ENCODE data around the gene SPTBN5.

Gene SPTBN5

GRCh38 chr15:41851167-41851523, 42.7 kb downstream of the SPTBN5 start:
- Histone ChIP-seq H3K27ac (no peak overlapping the region), H3K36me3 (ENCODE audit: insufficient read depth, low read length) (no peaks in the 10 kb centered on the region), H3K9ac (ENCODE audit: insufficient read length) (no peak overlapping the region), H3K4me3 (no peak overlapping the region), H3K9me3 (ENCODE audit: low read depth, low read length) (no peaks in the 10 kb centered on the region)
- DNase-seq (ENCODE audit: low read depth, low spot score), result no peak
- TF ChIP-seq EZH2 (IDR thresholded peaks at IDR 0.05), result no peak
- no peak for TF ChIP-seq POLR2AphosphoS5 (IDR thresholded peaks at IDR 0.05; ENCODE audit: borderline replicate concordance, low read depth, low read length)
- no peak for TF ChIP-seq FOXP2 (optimal IDR thresholded peaks at IDR 0.05; ENCODE audit: control extremely low read depth, extremely low read length, insufficient read depth)

DNA sequence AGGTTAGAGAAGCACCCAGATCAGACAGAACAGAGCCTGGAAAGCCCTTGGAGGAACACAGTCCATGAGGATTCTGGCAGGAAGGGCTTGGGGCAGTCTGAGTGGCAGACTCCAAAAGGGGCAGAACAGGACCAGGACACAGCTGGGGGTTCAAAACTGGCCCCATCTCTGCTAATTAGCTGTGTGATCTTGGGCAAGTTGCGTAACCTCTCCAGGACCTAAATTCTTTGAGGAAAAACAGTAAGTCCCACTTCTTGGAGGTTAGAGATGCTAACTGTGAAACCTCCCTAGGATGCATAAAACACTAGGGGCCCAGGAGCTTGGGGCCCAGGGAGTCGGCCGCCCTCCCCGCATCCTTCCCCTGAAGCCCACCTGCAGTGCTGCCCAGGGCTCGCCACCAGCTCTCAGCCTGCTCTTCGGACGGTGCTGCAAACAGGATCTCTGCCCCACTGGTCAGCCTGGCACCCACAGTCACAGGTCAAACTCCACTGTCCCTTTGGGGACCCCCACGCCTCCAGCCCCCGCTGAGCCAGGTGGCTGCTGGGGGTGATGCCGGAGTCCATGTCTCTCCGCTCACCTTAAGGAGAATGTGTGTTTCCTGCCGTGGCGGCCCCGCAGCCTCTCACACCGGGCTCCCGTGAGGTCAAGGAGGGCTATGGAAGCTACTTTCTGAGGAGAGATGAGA, 43.2 kb downstream of the SPTBN5 start:
- no peak overlapping the region for H3K27ac ChIP-seq
- TF ChIP-seq EZH2 (IDR thresholded peaks at IDR 0.05), result no peak
- no peak for TF ChIP-seq POLR2AphosphoS5 (IDR thresholded peaks at IDR 0.05; ENCODE audit: borderline replicate concordance, low read depth, low read length)
- no peak for TF ChIP-seq FOXP2 (optimal IDR thresholded peaks at IDR 0.05; ENCODE audit: control extremely low read depth, extremely low read length, insufficient read depth)
- H3K9ac ChIP-seq (ENCODE audit: insufficient read length), result no peak overlapping the region
- DNase-seq (ENCODE audit: low read depth, low spot score), result no peak
- no peaks in the 10 kb centered on the region for H3K9me3 ChIP-seq (ENCODE audit: low read depth, low read length)
- no peaks in the 10 kb centered on the region for H3K36me3 ChIP-seq (ENCODE audit: insufficient read depth, low read length)
- no peak overlapping the region for H3K4me3 ChIP-seq

- no peak for TF ChIP-seq EZH2 (IDR thresholded peaks at IDR 0.05)
- TF ChIP-seq FOXP2 (optimal IDR thresholded peaks at IDR 0.05; ENCODE audit: control extremely low read depth, extremely low read length, insufficient read depth), result no peak
- no peak for TF ChIP-seq POLR2AphosphoS5 (IDR thresholded peaks at IDR 0.05; ENCODE audit: borderline replicate concordance, low read depth, low read length)
- no peak overlapping the region for H3K9ac ChIP-seq (ENCODE audit: insufficient read length)
- no peak for DNase-seq (ENCODE audit: low read depth, low spot score)
- no peak overlapping the region for H3K4me3 ChIP-seq
- H3K27ac ChIP-seq, result no peak overlapping the region
- no peaks in the 10 kb centered on the region for H3K36me3 ChIP-seq (ENCODE audit: insufficient read depth, low read length)
- H3K9me3 ChIP-seq (ENCODE audit: low read depth, low read length), result no peaks in the 10 kb centered on the region
These were observed 44.0 kb downstream of the SPTBN5 start for GRCh38 chr15:41849861-41850260.

GRCh38 chr15:41849204-41849603, 44.6 kb downstream of the SPTBN5 start:
- H3K36me3 ChIP-seq (ENCODE audit: insufficient read depth, low read length), result no peaks in the 10 kb centered on the region
- no peak overlapping the region for H3K9ac ChIP-seq (ENCODE audit: insufficient read length)
- TF ChIP-seq EZH2 (IDR thresholded peaks at IDR 0.05), result no peak
- no peak for TF ChIP-seq POLR2AphosphoS5 (IDR thresholded peaks at IDR 0.05; ENCODE audit: borderline replicate concordance, low read depth, low read length)
- TF ChIP-seq FOXP2 (optimal IDR thresholded peaks at IDR 0.05; ENCODE audit: control extremely low read depth, extremely low read length, insufficient read depth), result no peak

GRCh38 chr15:41848631-41849030, 45.2 kb downstream of the SPTBN5 start:
- no peak for DNase-seq (ENCODE audit: low read depth, low spot score)
- TF ChIP-seq EZH2 (IDR thresholded peaks at IDR 0.05) (no peak), POLR2AphosphoS5 (IDR thresholded peaks at IDR 0.05; ENCODE audit: borderline replicate concordance, low read depth, low read length) (no peak), FOXP2 (optimal IDR thresholded peaks at IDR 0.05; ENCODE audit: control extremely low read depth, extremely low read length, insufficient read depth) (no peak)
- H3K27ac ChIP-seq, result no peak overlapping the region
- no peaks in the 10 kb centered on the region for H3K9me3 ChIP-seq (ENCODE audit: low read depth, low read length)
- H3K36me3 ChIP-seq (ENCODE audit: insufficient read depth, low read length), result no peaks in the 10 kb centered on the region
- H3K9ac ChIP-seq (ENCODE audit: insufficient read length), result no peak overlapping the region
- H3K4me3 ChIP-seq, result no peak overlapping the region

More at GRCh38 chr15:41849204-41849603, 44.6 kb downstream of the SPTBN5 start:
- Histone ChIP-seq H3K4me3 (no peak overlapping the region), H3K9me3 (ENCODE audit: low read depth, low read length) (no peaks in the 10 kb centered on the region), H3K27ac (no peak overlapping the region)
- no peak for DNase-seq (ENCODE audit: low read depth, low spot score)

- no peak overlapping the region for H3K4me3 ChIP-seq
These were observed 45.9 kb downstream of the SPTBN5 start for GRCh38 chr15:41847981-41848380.

GRCh38 chr15:41847206-41847605, 46.6 kb downstream of the SPTBN5 start:
- H3K9me3 ChIP-seq (ENCODE audit: low read depth, low read length), result no peaks in the 10 kb centered on the region
- H3K9ac ChIP-seq (ENCODE audit: insufficient read length), result no peak overlapping the region
- no peak overlapping the region for H3K4me3 ChIP-seq
- no peak overlapping the region for H3K27ac ChIP-seq
- no peak for DNase-seq (ENCODE audit: low read depth, low spot score)
- H3K36me3 ChIP-seq (ENCODE audit: insufficient read depth, low read length), result no peaks in the 10 kb centered on the region
- no peak for TF ChIP-seq EZH2 (IDR thresholded peaks at IDR 0.05)
- no peak for TF ChIP-seq POLR2AphosphoS5 (IDR thresholded peaks at IDR 0.05; ENCODE audit: borderline replicate concordance, low read depth, low read length)
- TF ChIP-seq FOXP2 (optimal IDR thresholded peaks at IDR 0.05; ENCODE audit: control extremely low read depth, extremely low read length, insufficient read depth), result no peak

More at GRCh38 chr15:41847981-41848380, 45.9 kb downstream of the SPTBN5 start:
- no peaks in the 10 kb centered on the region for H3K9me3 ChIP-seq (ENCODE audit: low read depth, low read length)
- H3K36me3 ChIP-seq (ENCODE audit: insufficient read depth, low read length), result no peaks in the 10 kb centered on the region
- no peak for TF ChIP-seq POLR2AphosphoS5 (IDR thresholded peaks at IDR 0.05; ENCODE audit: borderline replicate concordance, low read depth, low read length)
- no peak for TF ChIP-seq FOXP2 (optimal IDR thresholded peaks at IDR 0.05; ENCODE audit: control extremely low read depth, extremely low read length, insufficient read depth)
- no peak for TF ChIP-seq EZH2 (IDR thresholded peaks at IDR 0.05)
- H3K9ac ChIP-seq (ENCODE audit: insufficient read length), result no peak overlapping the region
- no peak overlapping the region for H3K27ac ChIP-seq
- DNase-seq (ENCODE audit: low read depth, low spot score), result no peak

DNA sequence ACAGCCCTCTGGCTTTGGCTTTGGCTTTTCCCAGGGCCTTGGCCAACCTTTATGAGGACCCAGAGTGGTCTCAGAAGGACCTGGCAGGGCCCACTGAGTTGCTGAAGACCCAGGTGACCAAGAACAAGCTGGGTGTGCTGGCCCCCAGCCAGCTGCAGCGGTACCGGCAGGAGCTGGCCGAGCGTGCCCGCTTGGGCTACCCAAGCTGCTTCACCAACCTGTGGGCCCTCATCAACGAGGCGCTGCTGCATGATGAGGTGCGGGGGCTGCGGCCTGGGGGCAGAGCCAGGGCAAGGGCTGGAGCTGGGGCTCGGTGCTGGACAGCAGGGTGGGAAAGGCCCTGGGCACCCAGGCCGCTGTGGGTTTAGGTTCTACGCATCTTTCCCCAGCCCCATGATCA, 49.0 kb downstream of the SPTBN5 start:
- Histone ChIP-seq H3K27ac (no peak overlapping the region), H3K36me3 (ENCODE audit: insufficient read depth, low read length) (no peaks in the 10 kb centered on the region), H3K9ac (ENCODE audit: insufficient read length) (no peak overlapping the region), H3K4me3 (no peak overlapping the region), H3K9me3 (ENCODE audit: low read depth, low read length) (no peaks in the 10 kb centered on the region)
- TF ChIP-seq FOXP2 (optimal IDR thresholded peaks at IDR 0.05; ENCODE audit: control extremely low read depth, extremely low read length, insufficient read depth), result no peak
- TF ChIP-seq POLR2AphosphoS5 (IDR thresholded peaks at IDR 0.05; ENCODE audit: borderline replicate concordance, low read depth, low read length), result no peak
- no peak for TF ChIP-seq EZH2 (IDR thresholded peaks at IDR 0.05)
- DNase-seq (ENCODE audit: low read depth, low spot score), result no peak

GRCh38 chr15:41843571-41843970, 50.3 kb downstream of the SPTBN5 start:
- Histone ChIP-seq H3K27ac (no peak overlapping the region), H3K36me3 (ENCODE audit: insufficient read depth, low read length) (no peaks in the 10 kb centered on the region), H3K9ac (ENCODE audit: insufficient read length) (no peak overlapping the region), H3K4me3 (no peak overlapping the region), H3K9me3 (ENCODE audit: low read depth, low read length) (no peaks in the 10 kb centered on the region)
- TF ChIP-seq FOXP2 (optimal IDR thresholded peaks at IDR 0.05; ENCODE audit: control extremely low read depth, extremely low read length, insufficient read depth), result no peak
- TF ChIP-seq EZH2 (IDR thresholded peaks at IDR 0.05), result no peak
- no peak for TF ChIP-seq POLR2AphosphoS5 (IDR thresholded peaks at IDR 0.05; ENCODE audit: borderline replicate concordance, low read depth, low read length)
- DNase-seq (ENCODE audit: low read depth, low spot score), result no peak
